Testis (tissue), 2 donors: ENCODE results near the gene CRIP2.

Source experiments
- POLR2A ChIP-seq: fragments of 450-650 bp; IDR thresholded peaks from one replicate; pipeline ENCODE4 v1.6.1; 2017; ENCODE audit warnings: antibody characterized with exemption, mild to moderate bottlenecking, moderate library complexity
- TF ChIP-seq, protein P1 (sequence below), 3 experiments: fragments of 450-650 bp in 2 of 3; fragments of 200-600 bp in 1 of 3; sonication (generic) in 1 of 3; IDR thresholded peaks; one replicate each; pipeline ENCODE4 v1.5.1; 2016 to 2019; ENCODE audit warnings: antibody characterized with exemption in 3 of 3, mild to moderate bottlenecking in 2 of 3, moderate library complexity in 1 of 3

DNA sequence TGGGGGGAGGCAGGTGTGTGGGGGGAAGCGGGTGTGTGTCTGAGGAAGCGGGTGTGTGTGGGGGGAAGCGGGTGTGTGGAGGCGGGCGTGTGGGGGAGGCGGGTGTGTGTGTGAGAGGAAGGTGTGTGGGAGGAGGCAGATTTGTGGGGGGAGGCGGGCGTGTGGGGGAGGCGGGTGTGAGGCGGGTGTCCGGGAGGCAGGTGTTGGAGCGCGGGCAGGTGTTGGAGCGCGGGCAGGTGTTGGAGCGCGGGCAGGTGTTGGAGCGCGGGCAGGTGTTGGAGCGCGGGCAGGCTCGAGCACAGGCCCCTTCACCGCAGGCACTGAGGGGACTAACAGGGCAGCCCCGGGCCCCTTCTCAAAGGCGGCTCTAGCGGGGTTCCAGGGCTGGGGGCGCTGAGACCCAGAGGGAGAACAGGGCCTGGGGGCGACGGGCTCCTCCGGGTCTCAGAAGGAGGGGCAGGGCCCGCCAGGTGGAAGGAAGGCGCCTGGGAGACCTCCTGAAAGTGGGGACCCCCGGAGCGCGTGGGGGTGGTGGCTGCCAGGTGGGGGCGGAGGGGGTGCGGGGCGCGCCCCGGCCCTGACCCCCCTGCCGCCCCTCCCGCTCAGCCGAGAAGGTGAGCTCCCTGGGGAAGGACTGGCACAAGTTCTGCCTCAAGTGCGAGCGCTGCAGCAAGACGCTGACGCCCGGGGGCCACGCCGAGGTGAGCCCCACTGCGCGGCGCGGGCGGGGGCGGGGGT is 3.2 kb downstream of the CRIP2 start:
- TF ChIP-seq, protein P1, sequence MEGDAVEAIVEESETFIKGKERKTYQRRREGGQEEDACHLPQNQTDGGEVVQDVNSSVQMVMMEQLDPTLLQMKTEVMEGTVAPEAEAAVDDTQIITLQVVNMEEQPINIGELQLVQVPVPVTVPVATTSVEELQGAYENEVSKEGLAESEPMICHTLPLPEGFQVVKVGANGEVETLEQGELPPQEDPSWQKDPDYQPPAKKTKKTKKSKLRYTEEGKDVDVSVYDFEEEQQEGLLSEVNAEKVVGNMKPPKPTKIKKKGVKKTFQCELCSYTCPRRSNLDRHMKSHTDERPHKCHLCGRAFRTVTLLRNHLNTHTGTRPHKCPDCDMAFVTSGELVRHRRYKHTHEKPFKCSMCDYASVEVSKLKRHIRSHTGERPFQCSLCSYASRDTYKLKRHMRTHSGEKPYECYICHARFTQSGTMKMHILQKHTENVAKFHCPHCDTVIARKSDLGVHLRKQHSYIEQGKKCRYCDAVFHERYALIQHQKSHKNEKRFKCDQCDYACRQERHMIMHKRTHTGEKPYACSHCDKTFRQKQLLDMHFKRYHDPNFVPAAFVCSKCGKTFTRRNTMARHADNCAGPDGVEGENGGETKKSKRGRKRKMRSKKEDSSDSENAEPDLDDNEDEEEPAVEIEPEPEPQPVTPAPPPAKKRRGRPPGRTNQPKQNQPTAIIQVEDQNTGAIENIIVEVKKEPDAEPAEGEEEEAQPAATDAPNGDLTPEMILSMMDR (IDR thresholded peaks at IDR 0.05): no peak
- no peak for TF ChIP-seq POLR2A
